ENCODE data around the gene FAM131A.

DNA sequence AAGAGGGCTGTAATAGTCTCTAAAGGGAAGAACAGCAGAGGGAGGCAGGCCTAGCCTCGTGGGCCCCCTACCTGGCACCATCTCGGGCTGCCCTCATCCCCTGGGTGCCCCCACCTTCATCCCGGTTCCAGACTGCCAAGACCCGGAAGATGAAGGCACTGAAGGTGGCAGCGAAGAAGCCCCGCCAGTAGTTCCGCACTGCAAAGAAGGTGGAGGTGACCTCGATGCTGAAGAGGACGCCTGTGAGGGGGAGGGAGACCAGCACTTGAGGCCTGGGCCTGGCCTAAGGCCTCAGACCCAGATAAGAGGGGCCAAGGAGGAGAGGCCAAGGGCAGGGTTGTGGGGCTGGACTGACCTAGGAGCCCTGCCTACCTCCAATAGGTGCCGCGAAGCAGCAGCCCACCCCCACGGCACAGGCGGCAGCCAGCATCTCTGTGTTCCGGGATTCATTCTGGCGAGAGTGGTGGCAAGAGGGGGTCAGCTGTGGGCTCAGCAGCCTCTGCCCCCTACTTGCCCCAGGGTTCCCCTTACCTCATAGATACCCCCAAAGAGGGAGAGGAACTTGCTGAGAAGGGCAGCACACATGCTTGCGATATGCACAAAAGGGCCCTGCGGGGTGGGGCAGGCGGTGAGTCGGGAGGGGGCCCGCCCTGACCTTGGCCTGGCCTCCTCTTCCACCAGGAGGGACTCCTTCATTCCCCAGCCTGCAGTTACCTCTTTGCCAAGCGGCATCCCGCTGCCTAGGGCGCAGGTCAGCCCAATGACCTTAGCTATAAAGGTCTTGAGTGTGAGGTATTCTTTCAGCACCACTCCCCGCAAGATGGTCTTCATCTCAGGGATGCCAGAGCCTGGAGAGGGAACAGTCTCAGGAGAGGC, 20.1 kb downstream of the FAM131A start:
- TF ChIP-seq, protein P1, sequence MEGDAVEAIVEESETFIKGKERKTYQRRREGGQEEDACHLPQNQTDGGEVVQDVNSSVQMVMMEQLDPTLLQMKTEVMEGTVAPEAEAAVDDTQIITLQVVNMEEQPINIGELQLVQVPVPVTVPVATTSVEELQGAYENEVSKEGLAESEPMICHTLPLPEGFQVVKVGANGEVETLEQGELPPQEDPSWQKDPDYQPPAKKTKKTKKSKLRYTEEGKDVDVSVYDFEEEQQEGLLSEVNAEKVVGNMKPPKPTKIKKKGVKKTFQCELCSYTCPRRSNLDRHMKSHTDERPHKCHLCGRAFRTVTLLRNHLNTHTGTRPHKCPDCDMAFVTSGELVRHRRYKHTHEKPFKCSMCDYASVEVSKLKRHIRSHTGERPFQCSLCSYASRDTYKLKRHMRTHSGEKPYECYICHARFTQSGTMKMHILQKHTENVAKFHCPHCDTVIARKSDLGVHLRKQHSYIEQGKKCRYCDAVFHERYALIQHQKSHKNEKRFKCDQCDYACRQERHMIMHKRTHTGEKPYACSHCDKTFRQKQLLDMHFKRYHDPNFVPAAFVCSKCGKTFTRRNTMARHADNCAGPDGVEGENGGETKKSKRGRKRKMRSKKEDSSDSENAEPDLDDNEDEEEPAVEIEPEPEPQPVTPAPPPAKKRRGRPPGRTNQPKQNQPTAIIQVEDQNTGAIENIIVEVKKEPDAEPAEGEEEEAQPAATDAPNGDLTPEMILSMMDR (IDR thresholded peaks at IDR 0.05 in 8 of 11, conservative IDR thresholded peaks at IDR 0.05 in 3 of 11), result no peak
- TF ChIP-seq POLR2AphosphoS5 (IDR thresholded peaks at IDR 0.05) (no peak), POLR2A (IDR thresholded peaks at IDR 0.05) (no peak)
